Activated CD8-positive, alpha-beta T cell treated with anti-CD3 and anti-CD28 coated beads, Interleukin-2, amount 10 ng/mL, durations not matched to agents 7 days and 5 days (primary cell): Measurements from ENCODE around the gene MAP3K6. TPM values are rescaled to one million over a fixed set of nuclear protein-coding genes. Genes with fewer than 3 reads are reported as not detected.

Source experiments
- ATAC-seq: fragments of 150-1000 bp; cut with Tn5 transposase; one replicate; pipeline ENCODE4 v1.10.0; 2021; ENCODE audit warnings: moderate library complexity
- CTCF ChIA-PET: fragments of 350-600 bp; sonication (Branson Sonifier 250); formaldehyde crosslinking; loops from one replicate; lab custom pipeline; 2021; ENCODE audit warnings: antibody characterized with exemption; lab: Charles Lee
- POLR2A ChIA-PET: fragments of 350-600 bp; sonication (Branson Sonifier 250); formaldehyde crosslinking; loops from one replicate; lab custom pipeline; 2021; ENCODE audit warnings: antibody characterized with exemption; lab: Charles Lee
- DNase-seq: peaks from one replicate; pipeline ENCODE4 v3.0.0-alpha.2; 2020
- H3K27ac Mint-ChIP-seq: one replicate; pipeline ENCODE4 v1.8.0; 2021; ENCODE audit warnings: mild to moderate bottlenecking, mixed read lengths
- H3K27me3 Mint-ChIP-seq: one replicate; pipeline ENCODE4 v1.8.0; 2021; ENCODE audit warnings: low read depth, mixed read lengths
- H3K36me3 Mint-ChIP-seq: one replicate; pipeline ENCODE4 v1.8.0; 2021; ENCODE audit warnings: low read depth, mixed read lengths
- H3K4me1 Mint-ChIP-seq: one replicate; pipeline ENCODE4 v1.8.0; 2021; ENCODE audit warnings: low read depth, mixed read lengths
- H3K4me3 Mint-ChIP-seq: one replicate; pipeline ENCODE4 v1.8.0; 2021; ENCODE audit warnings: mild to moderate bottlenecking, mixed read lengths
- H3K9me3 Mint-ChIP-seq: one replicate; pipeline ENCODE4 v1.8.0; 2022; ENCODE audit warnings: mixed read lengths; ENCODE audit not compliant: insufficient read depth
- total RNA-seq, 2 experiments: library from RNA; stranded (reverse); gene quantifications; one replicate each; pipeline ENCODE4 v1.2.3, GENCODE V29; 2021

The MAP3K6 gene
- total RNA-seq, 2 experiments from 2014 or later: 7.8 to 12.3 TPM

DNA sequence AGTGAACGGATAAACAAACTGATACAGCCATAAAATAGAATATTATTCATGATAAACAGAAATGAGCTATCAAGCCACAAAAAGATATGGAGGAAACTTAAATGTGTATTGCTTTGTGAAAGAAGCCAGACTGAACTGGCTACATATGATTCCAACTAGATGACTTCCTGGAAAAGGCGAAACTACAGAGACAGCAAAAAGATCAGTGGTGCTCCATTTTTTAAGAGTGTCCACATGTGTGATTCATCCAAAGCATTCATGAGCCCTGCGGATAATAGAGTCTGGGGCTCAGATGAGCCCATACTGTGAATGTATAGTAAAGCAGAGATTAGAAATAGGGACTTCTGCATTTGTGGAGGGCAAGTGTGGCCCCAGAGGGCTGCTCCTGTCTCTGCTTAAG is 52.6 kb downstream of the MAP3K6 start:
- POLR2A ChIA-PET: interaction anchor here (1.0 kb wide), 1 partner anchor 13 kb away, joined by 3 read pairs; no protein-coding TSS in a partner anchor
- no peaks in the 10 kb centered on the region for H3K4me1 Mint-ChIP-seq
- CTCF ChIA-PET: interaction anchor here (1.1 to 8.3 kb wide), 4 partner anchors 16 to 74 kb away, joined by 3 to 128 read pairs (median 6); partner anchors contain the start of gene SYTL1
- no peaks in the 10 kb centered on the region for H3K36me3 Mint-ChIP-seq
- no peaks in the 10 kb centered on the region for H3K9me3 Mint-ChIP-seq
- H3K4me3 Mint-ChIP-seq: no peak overlapping the region
- DNase-seq (no peak), ATAC-seq (no peak)
- H3K27me3 Mint-ChIP-seq: peaks cover 7% of the 10 kb centered on the region
- H3K27ac Mint-ChIP-seq: no peak overlapping the region

DNA sequence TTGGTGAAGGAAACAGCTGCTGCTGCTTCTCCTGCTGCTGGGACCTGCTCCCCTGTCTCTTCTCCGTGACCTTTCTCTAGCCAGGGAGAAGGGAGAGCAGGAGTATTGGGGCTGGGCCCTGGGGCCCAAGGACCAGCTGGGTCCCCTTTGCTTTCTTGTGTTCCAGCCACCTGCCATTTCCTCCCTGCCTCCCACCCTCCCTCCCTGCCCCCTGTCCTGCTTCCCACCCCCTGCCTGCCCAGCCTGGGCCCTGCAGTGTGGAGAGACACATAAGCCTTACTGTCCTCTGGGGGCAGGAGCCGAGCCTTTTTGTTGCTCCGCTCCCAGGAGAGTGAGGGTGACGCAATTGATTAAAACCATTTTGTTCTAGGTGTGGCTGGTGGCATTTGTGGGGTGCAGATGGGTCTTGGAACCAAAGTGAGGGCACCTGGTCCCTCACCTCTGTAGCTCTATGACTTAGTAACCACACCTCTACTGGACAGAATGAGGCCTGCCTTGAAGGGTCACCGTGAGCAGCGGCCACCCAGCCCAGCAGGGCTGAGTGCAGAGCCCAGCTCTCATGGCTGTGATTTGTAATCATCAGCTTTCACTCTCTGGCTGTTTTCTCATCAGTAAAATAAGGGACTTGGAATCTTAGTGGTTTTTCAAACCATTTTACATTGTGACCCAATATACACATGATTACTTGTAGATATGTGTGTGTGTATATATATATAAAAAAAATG is 58.7 kb downstream of the MAP3K6 start:
- ChIA-PET POLR2A (no interaction called here), CTCF (interaction anchor here (0.9 to 8.3 kb wide), 12 partner anchors 10 to 299 kb away, joined by 3 to 128 read pairs (median 3); partner anchors contain the start of genes GPR3 and MAP3K6)
- H3K4me1 Mint-ChIP-seq: no peaks in the 10 kb centered on the region
- no peaks in the 10 kb centered on the region for H3K9me3 Mint-ChIP-seq
- DNase-seq: no peak
- no peak overlapping the region for H3K27ac Mint-ChIP-seq
- no peak overlapping the region for H3K4me3 Mint-ChIP-seq
- no peaks in the 10 kb centered on the region for H3K36me3 Mint-ChIP-seq
- ATAC-seq: no peak
- H3K27me3 Mint-ChIP-seq: peaks cover 3% of the 10 kb centered on the region

DNA sequence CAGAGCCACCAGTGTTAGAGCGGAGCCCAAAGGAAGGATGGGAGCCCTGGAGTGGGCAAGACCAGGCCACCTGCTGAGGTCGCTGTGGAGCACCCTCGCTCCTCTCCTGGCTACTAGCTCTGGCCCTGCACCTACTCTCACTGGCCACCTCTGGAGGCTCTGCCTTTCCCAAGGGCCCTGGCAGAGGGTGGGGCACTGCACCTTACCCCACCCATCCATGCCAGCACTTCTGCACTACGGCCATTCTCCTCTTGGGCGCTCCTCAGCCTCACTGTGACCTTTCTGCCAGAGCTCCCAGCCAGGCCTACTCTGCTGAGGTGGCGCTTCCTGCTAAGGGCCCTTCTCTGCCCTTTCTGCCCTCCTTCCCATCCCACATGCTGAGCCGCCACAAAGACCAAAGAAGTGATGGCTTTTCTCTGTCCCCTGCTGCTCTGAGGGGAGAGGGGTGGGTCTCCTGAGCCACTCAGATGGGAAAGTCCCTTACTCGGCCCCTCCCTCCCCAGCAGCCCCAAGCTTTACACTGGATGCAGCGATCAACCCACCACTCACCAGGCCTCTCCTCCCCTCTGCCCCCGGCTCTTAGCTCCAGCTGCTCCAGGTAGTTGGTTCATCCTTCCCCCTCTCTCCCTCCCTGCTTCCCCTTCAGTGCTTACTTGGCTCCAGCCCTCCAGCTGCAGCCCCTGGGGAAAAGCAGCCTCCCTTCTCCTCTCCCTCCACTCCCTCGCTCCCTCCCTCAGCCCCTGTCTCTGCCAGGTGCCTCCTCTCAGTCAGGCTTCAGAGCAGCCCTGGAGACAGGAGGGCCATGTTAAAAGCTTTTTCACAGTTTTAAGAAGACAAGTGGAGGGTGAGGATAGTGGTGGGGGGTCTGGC is 59.6 kb downstream of the MAP3K6 start:
- ATAC-seq: no peak
- POLR2A ChIA-PET: no interaction called here

DNA sequence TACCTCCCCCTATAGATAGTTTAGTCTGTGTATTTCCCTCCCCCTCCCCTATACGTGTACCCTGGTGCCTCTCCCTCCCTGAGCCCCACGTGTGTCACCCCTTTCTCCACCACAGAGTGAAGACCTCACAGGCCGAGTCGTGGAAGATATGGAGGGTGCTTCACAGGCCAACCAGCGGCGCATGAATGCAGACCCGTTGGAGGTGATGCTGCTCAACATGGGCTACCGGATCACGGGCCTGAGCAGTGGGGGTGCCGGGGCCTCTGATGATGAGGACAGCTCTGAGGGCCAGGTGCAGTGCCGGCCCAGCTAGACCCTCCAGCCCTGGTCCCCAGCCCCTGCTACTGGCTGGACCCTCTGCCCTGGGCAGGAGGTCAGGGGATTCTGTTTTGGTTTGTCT is 60.7 kb downstream of the MAP3K6 start:
- Mint-ChIP-seq H3K9me3 (no peaks in the 10 kb centered on the region), H3K36me3 (no peaks in the 10 kb centered on the region), H3K27ac (no peak overlapping the region), H3K4me1 (no peaks in the 10 kb centered on the region), H3K4me3 (no peak overlapping the region), H3K27me3 (no peaks in the 10 kb centered on the region)
- ChIA-PET POLR2A (no interaction called here), CTCF (interaction anchor here (1.3 kb wide), 1 partner anchor 26 kb away, joined by 4 read pairs; no protein-coding TSS in a partner anchor)
- ATAC-seq (peak; percentile 19), DNase-seq (no peak)

More for the DNA sequence above, 59.6 kb downstream of the MAP3K6 start:
- Mint-ChIP-seq H3K9me3 (no peaks in the 10 kb centered on the region), H3K27me3 (no peaks in the 10 kb centered on the region), H3K27ac (peak overlapping the region; percentile 34), H3K4me3 (no peak overlapping the region), H3K4me1 (no peaks in the 10 kb centered on the region), H3K36me3 (no peaks in the 10 kb centered on the region)
- no peak for DNase-seq
- CTCF ChIA-PET: interaction anchor here (0.9 to 8.3 kb wide), 7 partner anchors 9 to 300 kb away, joined by 3 to 128 read pairs (median 4); partner anchors contain the start of genes GPR3 and MAP3K6

Other genes with a start within 250 kb of the MAP3K6 start
- gene SLC9A1, start 211.8 kb downstream of the MAP3K6 start, total RNA-seq: 10 to 100 TPM; 28.3 to 29.0 TPM
- gene WDTC1, start 132.3 kb downstream of the MAP3K6 start, total RNA-seq: 10 to 100 TPM; 24.7 to 25.0 TPM
- gene TMEM222, start 44.8 kb downstream of the MAP3K6 start, total RNA-seq: 10 to 100 TPM; 35.2 to 38.5 TPM
- gene SYTL1, start 24.9 kb downstream of the MAP3K6 start, total RNA-seq: 10 to 100 TPM; 81.0 to 83.1 TPM
- gene FCN3, start 7.9 kb upstream of the MAP3K6 start, total RNA-seq: not detected
- gene CD164L2, start 16.4 kb upstream of the MAP3K6 start, total RNA-seq: not detected
- under 1 TPM; 0.47 to 0.66 TPM for gene GPR3, start 25.7 kb upstream of the MAP3K6 start, total RNA-seq
- 100 to 1,000 TPM; 120 to 127 TPM for gene WASF2, start 123.2 kb upstream of the MAP3K6 start, total RNA-seq
- 10 to 100 TPM; 20.9 to 22.7 TPM for gene AHDC1, start 237.2 kb upstream of the MAP3K6 start, total RNA-seq